K562 (cell line): ENCODE data around the gene PIERCE2.

Experiments
- CBX2 ChIP-seq: fragments of 200-600 bp; sonication (generic); IDR thresholded peaks from one replicate; pipeline ENCODE4 v1.6.1; 2012; ENCODE audit warnings: mild to moderate bottlenecking, low read length, inconsistent platforms; ENCODE audit not compliant: insufficient read depth, poor library complexity, severe bottlenecking
- RBM17 ChIP-seq: fragments of 200-400 bp; formaldehyde crosslinking; IDR thresholded peaks from 2 replicates; pipeline ENCODE4 v1.6.1; 2017; ENCODE audit warnings: low read depth, mild to moderate bottlenecking, low read length, borderline replicate concordance
- RFX7 ChIP-seq: fragments of 250-450 bp; sonication (Bioruptor Pico); IDR thresholded peaks from 2 replicates; pipeline ENCODE4 v1.5.1; 2021; ENCODE audit warnings: mild to moderate bottlenecking
- SP2 ChIP-seq: IDR thresholded peaks from 2 replicates; pipeline ENCODE4 v1.6.1; 2011; ENCODE audit warnings: mild to moderate bottlenecking, low read depth, low read length, moderate library complexity; ENCODE audit not compliant: poor library complexity, severe bottlenecking; ENCODE audit errors: extremely low read depth
- STAG1 ChIP-seq: sonication (generic); formaldehyde crosslinking; IDR thresholded peaks from 2 replicates; pipeline ENCODE4 v1.5.0; 2020; ENCODE audit warnings: missing genetic modification reagents, borderline replicate concordance
- TAF1 ChIP-seq: IDR thresholded peaks from 2 replicates; pipeline ENCODE4 v1.6.1; 2011; ENCODE audit warnings: mild to moderate bottlenecking, low read length, moderate library complexity; ENCODE audit not compliant: insufficient read depth, control insufficient read depth, severe bottlenecking; ENCODE audit errors: extremely low read depth
- ZNF274 ChIP-seq: IDR thresholded peaks from 2 replicates; pipeline ENCODE4 v1.6.1; 2011; ENCODE audit warnings: low read depth, mild to moderate bottlenecking, low read length, moderate library complexity, borderline replicate concordance
- ZSCAN29 ChIP-seq: fragments of 450-650 bp; IDR thresholded peaks from 2 replicates; pipeline ENCODE4 v1.6.1; 2017
- TF ChIP-seq, protein P1 (sequence below), 3 experiments: IDR thresholded peaks in 2 of 3; conservative IDR thresholded peaks in 1 of 3; 2 replicates each; pipeline ENCODE4 v1.5.1; 2011 to 2012; ENCODE audit warnings: low read length in 3 of 3, mild to moderate bottlenecking in 3 of 3, control low read depth in 2 of 3, improper control_type of control experiment in 1 of 3, inconsistent platforms in 1 of 3, low read depth in 1 of 3, mixed read lengths in 1 of 3, moderate library complexity in 1 of 3; ENCODE audit not compliant: insufficient read depth in 2 of 3
- TF ChIP-seq, protein P2 (sequence below), 3 experiments: fragments of 200-800 bp in 1 of 3; sonication (Bioruptor generic) in 1 of 3; sonication (generic) in 1 of 3; formaldehyde crosslinking in 1 of 3; IDR thresholded peaks; 2 replicates each; pipeline versions ENCODE4 v1.6.1 to v1.8.0; 2016 to 2022; ENCODE audit warnings: mild to moderate bottlenecking in 2 of 3, missing compliant biosample characterization in 2 of 3, missing genetic modification characterization in 2 of 3, missing genetic modification reagents in 1 of 3

DNA sequence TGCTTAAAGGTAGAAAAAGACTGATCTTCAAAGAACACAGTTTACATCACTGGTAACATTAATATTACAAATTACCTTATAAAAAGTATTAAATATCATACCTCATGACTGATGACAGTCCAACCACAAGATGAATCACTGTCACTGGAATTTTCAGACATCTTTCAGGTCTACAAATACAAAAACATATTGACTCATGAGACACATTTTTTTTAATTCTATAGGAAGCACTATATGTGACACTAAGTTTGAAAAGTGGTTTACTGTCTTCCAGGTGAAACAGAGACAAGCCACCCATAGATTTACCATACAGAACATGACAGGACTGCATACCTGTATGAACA, 19.1 kb upstream of the PIERCE2 start:
- TF ChIP-seq, protein P1, sequence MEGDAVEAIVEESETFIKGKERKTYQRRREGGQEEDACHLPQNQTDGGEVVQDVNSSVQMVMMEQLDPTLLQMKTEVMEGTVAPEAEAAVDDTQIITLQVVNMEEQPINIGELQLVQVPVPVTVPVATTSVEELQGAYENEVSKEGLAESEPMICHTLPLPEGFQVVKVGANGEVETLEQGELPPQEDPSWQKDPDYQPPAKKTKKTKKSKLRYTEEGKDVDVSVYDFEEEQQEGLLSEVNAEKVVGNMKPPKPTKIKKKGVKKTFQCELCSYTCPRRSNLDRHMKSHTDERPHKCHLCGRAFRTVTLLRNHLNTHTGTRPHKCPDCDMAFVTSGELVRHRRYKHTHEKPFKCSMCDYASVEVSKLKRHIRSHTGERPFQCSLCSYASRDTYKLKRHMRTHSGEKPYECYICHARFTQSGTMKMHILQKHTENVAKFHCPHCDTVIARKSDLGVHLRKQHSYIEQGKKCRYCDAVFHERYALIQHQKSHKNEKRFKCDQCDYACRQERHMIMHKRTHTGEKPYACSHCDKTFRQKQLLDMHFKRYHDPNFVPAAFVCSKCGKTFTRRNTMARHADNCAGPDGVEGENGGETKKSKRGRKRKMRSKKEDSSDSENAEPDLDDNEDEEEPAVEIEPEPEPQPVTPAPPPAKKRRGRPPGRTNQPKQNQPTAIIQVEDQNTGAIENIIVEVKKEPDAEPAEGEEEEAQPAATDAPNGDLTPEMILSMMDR (IDR thresholded peaks at IDR 0.05 in 2 of 3, conservative IDR thresholded peaks at IDR 0.05 in 1 of 3; ENCODE audit: insufficient read depth in 2 of 3, low read depth in 1 of 3, low read length in 3 of 3): no peak
- TF ChIP-seq STAG1 (CRISPR knock-in tag): no peak
- no peak for TF ChIP-seq ZSCAN29
- TF ChIP-seq, protein P2, sequence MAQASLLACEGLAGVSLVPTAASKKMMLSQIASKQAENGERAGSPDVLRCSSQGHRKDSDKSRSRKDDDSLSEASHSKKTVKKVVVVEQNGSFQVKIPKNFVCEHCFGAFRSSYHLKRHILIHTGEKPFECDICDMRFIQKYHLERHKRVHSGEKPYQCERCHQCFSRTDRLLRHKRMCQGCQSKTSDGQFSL (CRISPR knock-in tag; IDR thresholded peaks at IDR 0.05): no peak
- TF ChIP-seq, protein P2 (tag; IDR thresholded peaks at IDR 0.05): no peak
- no peak for TF ChIP-seq RBM17
- TF ChIP-seq SP2: no peak
- no peak for TF ChIP-seq RFX7 (CRISPR knock-in tag)
- no peak for TF ChIP-seq CBX2
- TF ChIP-seq ZNF274: no peak
- no peak for TF ChIP-seq TAF1
